Erythroblast (primary cell): ENCODE data around the gene ZFAND6.

Experiments
- DNase-seq, 2 experiments: peaks; one replicate each; lab custom pipeline; 2025; lab: John Stamatoyannopoulos, UW
- GATA1 ChIP-seq: IDR thresholded peaks from 2 replicates; pipeline ENCODE4 v1.6.1; 2011; ENCODE audit warnings: low read depth, mild to moderate bottlenecking, control low read depth, low read length, moderate library complexity
- POLR2A ChIP-seq: IDR thresholded peaks from 2 replicates; pipeline ENCODE4 v1.6.1; 2011; ENCODE audit warnings: mild to moderate bottlenecking, low read length

The ZFAND6 gene

DNA sequence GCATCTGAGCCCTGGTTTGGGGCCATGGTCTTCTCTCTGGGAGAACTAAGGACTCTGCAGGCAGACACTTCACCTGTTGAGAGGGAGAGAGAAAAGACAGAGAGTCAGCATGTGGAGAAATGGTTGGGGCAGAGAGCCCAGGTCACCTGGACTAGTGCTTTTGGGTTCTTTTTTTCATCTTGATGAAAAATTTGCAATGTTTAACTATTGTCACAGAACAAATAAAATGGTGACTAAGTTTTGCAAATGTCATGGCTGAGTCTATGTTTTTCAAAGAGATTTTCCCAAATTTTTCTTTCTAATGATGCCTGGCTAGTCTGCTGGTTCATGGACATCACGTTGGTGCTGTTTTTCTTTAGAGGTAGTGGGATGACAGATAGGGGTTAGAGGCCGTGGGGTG, 111.1 kb downstream of the ZFAND6 start:
- TF ChIP-seq POLR2A: no peak
- no peak for TF ChIP-seq GATA1
- no peak for DNase-seq

DNA sequence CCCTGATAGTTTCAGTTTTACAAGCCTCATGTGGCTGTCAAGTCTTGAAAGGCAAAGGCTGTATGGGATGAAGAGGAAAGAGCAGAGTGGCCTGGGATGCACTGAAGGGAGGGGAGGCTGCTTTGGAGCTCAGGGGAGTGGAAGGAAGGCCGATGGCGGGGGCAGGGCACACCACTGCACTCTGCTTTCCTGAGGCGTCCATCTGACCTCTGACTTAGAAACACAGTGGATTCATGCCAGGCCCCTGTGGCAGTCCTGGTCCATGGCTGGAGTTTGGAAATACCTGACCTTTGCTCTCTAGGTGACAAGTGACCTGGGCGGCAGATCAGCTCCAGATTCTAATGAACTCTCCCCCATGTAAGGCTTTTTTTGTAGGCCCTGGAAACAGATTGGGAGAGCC, 112.3 kb downstream of the ZFAND6 start:
- no peak for DNase-seq
- no peak for TF ChIP-seq POLR2A
- no peak for TF ChIP-seq GATA1

DNA sequence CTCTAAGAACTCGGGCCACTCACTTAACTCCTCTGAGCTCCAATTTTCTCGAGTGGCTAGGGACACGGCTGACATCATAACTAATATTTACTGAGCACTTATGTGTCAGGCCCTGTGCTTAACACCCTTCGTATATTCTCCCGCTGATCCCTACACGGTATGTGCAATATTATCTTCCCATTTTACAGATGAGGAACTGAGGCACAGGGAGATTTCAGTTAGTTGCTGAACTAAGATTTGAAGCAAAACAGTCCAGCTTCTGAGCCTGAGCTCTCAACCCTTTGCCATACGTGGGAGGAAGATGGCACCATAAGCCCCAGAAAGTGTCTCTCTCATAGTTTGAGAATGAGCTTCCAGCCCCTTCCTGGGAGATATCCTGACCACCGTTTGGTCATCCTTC, 112.9 kb downstream of the ZFAND6 start:
- TF ChIP-seq GATA1 (no peak), POLR2A (no peak)
- no peak for DNase-seq

DNA sequence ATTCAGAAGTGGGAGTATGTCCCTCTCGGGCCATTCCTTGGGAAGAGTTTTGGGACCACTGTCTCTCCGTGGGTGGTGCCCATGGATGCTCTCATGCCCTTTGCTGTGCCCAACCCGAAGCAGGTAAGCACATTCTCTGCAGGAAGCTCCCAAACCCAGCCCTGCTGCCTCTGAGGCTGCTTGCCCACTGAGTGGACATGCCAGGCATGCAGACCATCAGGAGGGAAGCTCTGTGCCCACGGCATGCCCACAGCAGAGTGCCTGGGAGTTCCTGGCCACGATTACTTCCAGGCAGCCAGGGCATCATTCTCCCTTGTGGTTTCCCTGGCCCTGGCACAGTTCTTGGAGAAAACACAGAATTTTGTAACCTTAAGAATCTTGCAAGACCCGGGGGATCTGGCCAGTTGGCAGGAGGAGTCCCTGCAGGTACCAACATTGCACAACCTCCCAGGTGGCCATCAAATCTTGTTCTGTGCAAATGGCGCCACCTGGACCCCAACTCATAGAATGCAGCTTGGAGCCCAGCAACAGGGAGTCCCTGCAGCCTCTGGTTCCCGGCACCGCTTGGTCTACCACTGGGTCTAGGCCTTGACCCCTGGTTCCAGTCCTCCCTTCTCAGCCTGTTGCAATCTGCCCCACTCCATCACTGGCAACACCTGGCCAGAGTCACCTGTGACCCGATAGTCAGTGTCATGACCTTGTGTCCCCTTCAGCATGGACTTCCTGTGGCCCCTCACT, 113.7 kb downstream of the ZFAND6 start:
- peak; percentile 67 to 85 for DNase-seq
- no peak for TF ChIP-seq POLR2A
- TF ChIP-seq GATA1: no peak

DNA sequence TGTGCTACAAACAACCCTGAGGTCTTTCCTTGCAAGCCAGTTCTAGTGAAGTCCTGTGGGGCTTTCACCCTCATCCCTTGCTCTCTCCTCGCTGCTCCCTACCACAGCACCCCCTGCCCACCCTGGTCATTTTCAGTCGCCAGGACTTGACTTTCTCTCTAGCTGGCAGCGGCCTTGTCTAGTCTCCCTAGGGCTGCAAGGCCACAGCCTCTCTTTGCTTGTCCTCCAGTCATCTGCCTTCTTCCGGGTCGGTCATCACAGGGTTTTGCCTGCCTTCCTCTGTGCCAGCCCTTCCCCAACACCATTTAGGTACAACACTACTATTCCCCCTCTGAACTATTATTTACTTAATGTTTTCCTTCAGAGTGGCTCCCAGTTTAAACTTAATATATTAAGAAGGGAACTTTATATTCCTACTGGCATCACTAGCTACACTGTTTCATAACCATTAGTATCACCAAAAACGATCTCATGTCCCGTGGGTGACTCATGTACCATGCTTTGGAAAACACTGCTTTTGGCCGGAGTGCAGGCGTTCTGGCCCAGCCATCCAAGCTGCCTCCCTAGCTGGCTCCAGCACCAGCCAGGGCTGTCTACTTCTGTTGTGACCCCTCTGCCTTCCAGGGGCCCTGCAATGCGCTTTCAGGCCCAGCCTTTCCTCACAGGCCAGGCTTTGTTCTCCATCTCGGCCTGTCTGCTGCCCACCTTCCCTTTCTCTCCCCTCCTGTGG, 114.7 kb downstream of the ZFAND6 start:
- peak in 1 of 2 experiments; percentile 13 for DNase-seq
- no peak for TF ChIP-seq POLR2A
- no peak for TF ChIP-seq GATA1

DNA sequence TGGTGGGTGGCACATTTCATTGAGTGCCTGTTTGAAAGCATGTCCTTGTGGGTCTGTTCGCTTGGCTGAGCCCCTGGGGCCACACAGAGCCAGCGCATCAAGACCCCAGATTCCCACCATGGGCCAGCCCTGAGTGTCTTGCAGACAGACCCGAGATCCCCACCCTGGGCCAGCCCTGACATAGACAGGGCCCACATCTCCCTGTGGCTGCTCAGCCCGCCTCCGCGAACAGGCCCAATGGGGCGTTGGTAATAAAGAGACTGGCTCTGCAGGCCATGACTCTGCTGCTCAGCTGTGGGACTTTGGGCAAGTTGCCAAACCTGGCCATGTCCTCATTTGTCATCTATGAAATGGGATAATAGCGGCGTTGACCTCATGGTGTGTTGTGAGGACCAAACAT, 116.0 kb downstream of the ZFAND6 start:
- DNase-seq: peak in 1 of 2 experiments; percentile 9
- TF ChIP-seq GATA1: no peak
- no peak for TF ChIP-seq POLR2A

DNA sequence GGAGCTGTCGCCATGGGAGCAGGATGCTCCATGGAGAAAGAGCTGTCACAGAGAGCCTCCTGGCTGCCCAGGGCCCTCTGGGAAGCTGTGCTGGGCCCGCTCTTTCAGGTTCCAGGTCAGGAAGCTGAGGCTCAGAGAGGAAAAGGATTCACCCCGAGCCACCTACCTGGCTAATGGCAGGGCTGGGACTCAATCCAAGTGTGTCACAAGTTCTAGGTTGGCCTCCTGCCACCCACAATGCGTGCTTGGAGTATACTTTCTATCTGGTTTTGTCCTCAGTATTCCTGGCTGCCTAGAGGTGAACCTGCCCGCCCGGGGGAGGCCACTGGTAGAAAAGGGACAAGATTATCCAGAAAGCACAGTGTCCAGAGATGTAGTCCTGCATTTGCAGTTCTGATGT, 117.0 kb downstream of the ZFAND6 start:
- DNase-seq: no peak
- TF ChIP-seq GATA1 (no peak), POLR2A (no peak)

DNA sequence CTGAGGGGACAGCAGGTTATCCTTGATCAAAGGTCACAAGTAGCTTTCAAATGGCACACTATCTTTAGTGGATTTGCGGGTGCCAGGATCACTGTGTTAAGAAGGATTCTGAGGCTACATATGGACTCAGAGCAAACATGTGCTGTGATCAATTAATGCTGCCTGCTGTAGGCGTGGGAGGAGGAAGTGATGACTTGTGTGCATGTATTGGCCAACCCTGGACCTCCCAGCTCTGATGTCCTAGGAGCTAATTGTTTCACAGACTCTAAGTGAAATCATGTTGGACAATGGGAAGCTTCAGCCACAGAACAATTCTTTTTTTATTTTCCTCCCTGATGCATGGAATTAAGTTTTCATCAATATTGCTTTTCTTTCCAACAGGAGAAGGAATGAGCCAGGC, 117.7 kb downstream of the ZFAND6 start:
- DNase-seq: no peak
- no peak for TF ChIP-seq GATA1
- no peak for TF ChIP-seq POLR2A

DNA sequence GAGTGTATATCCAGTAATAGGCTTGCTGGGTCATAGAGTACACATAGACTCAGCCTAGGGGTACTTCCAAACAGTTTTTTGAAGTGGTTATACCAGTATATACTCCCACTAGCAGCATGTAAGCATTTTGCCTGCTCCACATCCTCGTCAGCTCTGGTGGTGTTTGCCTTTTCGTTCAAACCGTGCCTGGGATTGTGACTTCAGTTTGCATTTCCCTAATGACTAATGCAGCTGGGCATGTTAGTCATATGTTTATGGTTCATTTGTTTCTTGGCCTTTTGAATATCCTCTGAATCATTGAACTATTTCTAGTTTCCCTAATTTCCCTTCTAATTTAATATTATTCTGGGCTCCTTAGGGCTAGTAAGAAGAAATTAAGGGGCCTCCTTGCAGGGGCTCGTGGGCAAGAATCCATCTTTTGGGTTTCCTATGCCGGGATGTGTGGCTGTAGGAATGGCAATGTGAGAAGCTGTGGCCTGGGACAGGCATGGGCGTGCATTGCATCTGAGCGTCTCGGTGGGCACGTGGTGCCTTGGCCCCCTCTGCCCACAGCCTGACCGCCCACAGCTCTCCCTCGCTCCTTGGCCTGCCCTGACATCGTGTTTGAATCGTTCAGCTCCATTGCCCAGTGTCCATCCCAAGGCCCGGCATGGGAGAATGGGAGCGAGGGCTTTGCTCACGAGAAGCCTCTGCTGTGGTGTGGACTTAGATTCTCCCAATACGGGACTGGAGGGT, 119.7 kb downstream of the ZFAND6 start:
- no peak for TF ChIP-seq POLR2A
- no peak for TF ChIP-seq GATA1
- DNase-seq: no peak

DNA sequence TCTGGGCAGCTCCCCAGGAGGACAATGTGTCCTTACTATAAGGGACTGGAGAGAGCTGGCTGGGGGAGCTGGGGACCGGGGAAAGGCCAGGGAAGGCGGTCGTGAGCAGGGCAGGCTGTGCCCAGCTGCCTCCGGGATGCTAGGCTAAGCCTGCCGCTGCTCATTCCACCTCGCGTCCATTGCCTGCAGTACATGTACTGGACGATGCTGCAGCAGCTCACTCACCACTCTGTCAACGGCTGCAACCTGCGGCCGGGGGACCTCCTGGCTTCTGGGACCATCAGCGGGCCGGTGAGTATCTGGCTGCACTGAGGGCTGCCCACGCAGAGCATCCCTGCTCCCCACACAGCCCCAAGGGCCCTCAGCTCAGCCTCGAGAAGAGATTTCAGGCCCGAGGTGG, 120.5 kb downstream of the ZFAND6 start:
- TF ChIP-seq GATA1 (no peak), POLR2A (no peak)
- no peak for DNase-seq

DNA sequence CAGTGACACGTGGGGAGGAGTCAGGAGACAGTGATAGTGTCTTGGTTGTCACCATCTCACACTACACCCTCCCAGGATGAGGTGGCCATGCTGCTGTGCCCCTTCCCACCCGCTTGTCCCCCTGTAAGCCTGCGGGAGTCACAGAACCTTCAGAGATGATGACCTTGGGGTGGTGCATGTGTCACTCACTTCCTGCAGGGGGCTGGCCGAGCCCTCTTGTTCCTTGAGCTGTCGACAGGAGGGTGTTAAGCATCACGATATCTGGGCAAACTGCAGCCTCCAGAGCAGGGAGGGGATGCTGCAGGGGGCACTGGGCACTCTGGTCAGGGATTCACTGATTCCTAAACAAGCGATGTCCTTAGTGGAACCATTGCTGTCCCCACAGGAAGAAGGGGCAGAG, 121.0 kb downstream of the ZFAND6 start:
- no peak for TF ChIP-seq GATA1
- TF ChIP-seq POLR2A: no peak
- no peak for DNase-seq

DNA sequence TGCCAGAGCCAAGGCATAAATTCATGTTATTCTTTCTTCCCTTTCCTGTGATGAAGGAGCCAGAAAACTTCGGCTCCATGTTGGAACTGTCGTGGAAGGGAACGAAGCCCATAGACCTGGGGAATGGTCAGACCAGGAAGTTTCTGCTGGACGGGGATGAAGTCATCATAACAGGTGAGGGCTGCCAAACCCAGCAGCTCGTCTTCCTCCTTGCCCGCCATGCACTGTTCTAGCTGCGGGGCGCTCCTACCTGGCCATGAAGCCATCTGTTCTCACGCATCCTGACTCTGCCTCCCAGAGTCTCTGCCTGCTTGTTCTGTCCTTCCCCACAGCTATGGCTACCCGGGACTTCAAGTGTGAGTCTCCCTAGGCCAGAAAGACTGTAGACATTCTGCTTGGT, 121.5 kb downstream of the ZFAND6 start:
- no peak for TF ChIP-seq POLR2A
- TF ChIP-seq GATA1: no peak
- no peak for DNase-seq

DNA sequence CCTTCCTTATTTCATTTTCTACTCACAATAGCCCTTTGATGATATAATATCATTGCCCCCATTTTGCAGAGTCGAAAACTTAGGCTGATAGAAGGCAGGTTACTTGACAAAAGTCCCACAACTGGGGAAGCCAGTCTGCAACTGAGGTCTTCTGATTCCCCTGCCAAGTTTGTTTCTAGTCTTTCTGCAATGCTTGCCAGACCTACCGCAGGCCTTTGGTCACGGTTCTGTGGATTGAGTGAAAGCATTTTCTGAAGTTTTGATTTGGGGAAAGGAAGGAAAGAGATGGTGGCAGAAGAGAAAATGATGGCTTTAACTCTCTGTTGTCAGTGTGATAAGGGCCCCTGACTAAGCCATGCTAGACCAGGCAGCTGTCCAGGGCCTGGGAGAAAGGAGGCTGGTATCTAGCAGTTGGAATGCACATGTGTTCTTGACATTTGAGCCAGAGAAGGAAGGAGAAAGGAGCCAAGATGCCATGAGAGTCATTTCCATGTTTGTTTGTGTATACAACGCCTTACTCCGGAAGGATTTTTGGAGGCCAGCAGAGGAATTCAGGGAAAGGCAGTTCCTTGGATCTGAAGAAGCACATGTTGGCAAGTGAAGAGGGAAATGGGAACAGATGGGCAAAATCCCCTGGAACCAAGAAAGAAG, 123.3 kb downstream of the ZFAND6 start:
- TF ChIP-seq POLR2A (no peak), GATA1 (no peak)
- DNase-seq: no peak
